HEK293 (cell line): ENCODE measurements around the gene VSTM2L.
A peak's percentile ranks its signal among the peaks of the same experiment; 100 is the strongest.

ENCODE experiments used
- CTCF ChIA-PET: fragments of 350-600 bp; formaldehyde crosslinking; extraction: SDS; loops from one replicate; lab custom pipeline; 2021; ENCODE audit warnings: antibody characterized with exemption; lab: Yijun Ruan, JAX
- POLR2A ChIA-PET: fragments of 300-600 bp; formaldehyde crosslinking; extraction: SDS; loops from one replicate; lab custom pipeline; 2020; ENCODE audit warnings: antibody characterized with exemption, inconsistent platforms; lab: Yijun Ruan, JAX
- H3K27ac ChIP-seq: fragments of 200-500 bp; sonication (Bioruptor generic); 2 replicates; pipeline ENCODE4 v1.5.1; 2014; ENCODE audit warnings: low read depth, low read length, control low read depth, inconsistent platforms; ENCODE audit errors: extremely low read depth
- H3K36me3 ChIP-seq, 2 experiments: fragments of 200-500 bp in 1 of 2; sonication (Bioruptor generic) in 1 of 2; 1 replicate in 1 of 2; 2 replicates in 1 of 2; pipeline ENCODE4 v1.5.1; 2014 to 2017; ENCODE audit warnings: inconsistent platforms in 2 of 2, low read length in 2 of 2; ENCODE audit not compliant: control insufficient read depth in 2 of 2, insufficient read depth in 1 of 2
- H3K4me1 ChIP-seq: fragments of 200-500 bp; sonication (Bioruptor generic); 2 replicates; pipeline ENCODE4 v1.5.1; 2014; ENCODE audit warnings: mild to moderate bottlenecking, low read length, inconsistent platforms; ENCODE audit not compliant: control insufficient read depth, insufficient read depth
- H3K4me3 ChIP-seq: 2 replicates; pipeline ENCODE4 v1.5.1; 2011; ENCODE audit warnings: low read depth, mild to moderate bottlenecking, control low read depth, low read length, moderate library complexity
- H3K9me3 ChIP-seq: fragments of 200-500 bp; sonication (Bioruptor generic); 2 replicates; pipeline ENCODE4 v1.5.1; 2014; ENCODE audit warnings: low read depth, low read length, inconsistent platforms; ENCODE audit not compliant: control insufficient read depth, insufficient read depth
- CTCF ChIP-seq: fragments of 450-650 bp; formaldehyde crosslinking; IDR thresholded peaks from 2 replicates; pipeline ENCODE4 v1.5.1; 2016; ENCODE audit warnings: missing biosample characterization, missing genetic modification characterization
- GLI4 ChIP-seq: fragments of 450-650 bp; formaldehyde crosslinking; IDR thresholded peaks from 2 replicates; pipeline ENCODE4 v1.5.1; 2016; ENCODE audit warnings: missing biosample characterization, missing genetic modification characterization
- GLIS1 ChIP-seq: fragments of 450-650 bp; formaldehyde crosslinking; IDR thresholded peaks from 2 replicates; pipeline ENCODE4 v1.5.1; 2016; ENCODE audit warnings: missing biosample characterization, missing genetic modification characterization
- HOXA7 ChIP-seq: sonication (generic); formaldehyde crosslinking; IDR thresholded peaks from 2 replicates; pipeline ENCODE4 v1.8.1; 2022; ENCODE audit warnings: missing genetic modification reagents, borderline replicate concordance
- KLF8 ChIP-seq: fragments of 450-650 bp; formaldehyde crosslinking; IDR thresholded peaks from 2 replicates; pipeline ENCODE4 v1.5.1; 2016; ENCODE audit warnings: missing biosample characterization, missing genetic modification characterization
- PBX3 ChIP-seq: sonication (generic); formaldehyde crosslinking; IDR thresholded peaks from 2 replicates; pipeline ENCODE4 v1.8.1; 2022; ENCODE audit warnings: mild to moderate bottlenecking, moderate library complexity, missing genetic modification reagents
- PRDM6 ChIP-seq: fragments of 450-650 bp; formaldehyde crosslinking; IDR thresholded peaks from 2 replicates; pipeline ENCODE4 v1.5.1; 2017; ENCODE audit warnings: missing biosample characterization, missing genetic modification characterization
- YY1 ChIP-seq: fragments of 450-650 bp; formaldehyde crosslinking; IDR thresholded peaks from 2 replicates; pipeline ENCODE4 v1.5.1; 2018; ENCODE audit warnings: missing biosample characterization, missing genetic modification characterization
- ZFP37 ChIP-seq: fragments of 450-650 bp; formaldehyde crosslinking; IDR thresholded peaks from 2 replicates; pipeline ENCODE4 v1.5.1; 2016; ENCODE audit warnings: missing biosample characterization, missing genetic modification characterization
- ZFP69B ChIP-seq: fragments of 450-650 bp; formaldehyde crosslinking; IDR thresholded peaks from 2 replicates; pipeline ENCODE4 v1.5.1; 2016; ENCODE audit warnings: missing biosample characterization, missing genetic modification characterization
- ZNF175 ChIP-seq: fragments of 450-650 bp; formaldehyde crosslinking; IDR thresholded peaks from 2 replicates; pipeline ENCODE4 v1.5.1; 2016; ENCODE audit warnings: missing biosample characterization, missing genetic modification characterization
- ZNF366 ChIP-seq: fragments of 450-650 bp; formaldehyde crosslinking; conservative IDR thresholded peaks from 2 replicates; pipeline ENCODE4 v1.5.1; 2016; ENCODE audit warnings: missing biosample characterization, missing genetic modification characterization
- ZNF513 ChIP-seq: fragments of 450-650 bp; IDR thresholded peaks from 2 replicates; pipeline ENCODE4 v1.5.1; 2018; ENCODE audit warnings: missing biosample characterization, missing genetic modification characterization
- ZNF529 ChIP-seq: fragments of 450-650 bp; formaldehyde crosslinking; IDR thresholded peaks from 2 replicates; pipeline ENCODE4 v1.5.1; 2017; ENCODE audit warnings: missing genetic modification characterization, missing biosample characterization; ENCODE audit not compliant: insufficient replicate concordance
- ZNF530 ChIP-seq: fragments of 450-650 bp; formaldehyde crosslinking; IDR thresholded peaks from 2 replicates; pipeline ENCODE4 v1.5.1; 2016; ENCODE audit warnings: low read depth, missing biosample characterization, missing genetic modification characterization
- ZNF549 ChIP-seq: fragments of 450-650 bp; IDR thresholded peaks from 2 replicates; pipeline ENCODE4 v1.5.1; 2018; ENCODE audit warnings: missing biosample characterization, missing genetic modification characterization, mild to moderate bottlenecking, inconsistent platforms, moderate library complexity
- ZNF555 ChIP-seq: fragments of 450-650 bp; formaldehyde crosslinking; conservative IDR thresholded peaks from 2 replicates; pipeline ENCODE4 v1.5.1; 2017; ENCODE audit warnings: missing biosample characterization, mild to moderate bottlenecking, missing genetic modification characterization, inconsistent platforms
- ZNF677 ChIP-seq: fragments of 450-650 bp; IDR thresholded peaks from 2 replicates; pipeline ENCODE4 v1.5.0; 2018; ENCODE audit warnings: missing biosample characterization, mild to moderate bottlenecking, missing genetic modification characterization, moderate library complexity
- ZNF777 ChIP-seq: fragments of 450-650 bp; formaldehyde crosslinking; IDR thresholded peaks from 2 replicates; pipeline ENCODE4 v1.5.1; 2017; ENCODE audit warnings: missing biosample characterization, missing genetic modification characterization, borderline replicate concordance
- ZNF843 ChIP-seq: fragments of 450-650 bp; formaldehyde crosslinking; IDR thresholded peaks from 2 replicates; pipeline ENCODE4 v1.5.1; 2016; ENCODE audit warnings: missing biosample characterization, missing genetic modification characterization

Gene VSTM2L

GRCh38 chr20:37893566-37894241 is 9.2 kb upstream of the VSTM2L start:
- ChIA-PET CTCF (interaction anchor here (0.5 to 0.7 kb wide), 2 partner anchors 218 to 578 kb away, joined by 3 to 7 read pairs; no protein-coding TSS in a partner anchor), POLR2A (no interaction called here)
- H3K27ac ChIP-seq, result no peak overlapping the region
- H3K4me1 ChIP-seq, result no peaks in the 10 kb centered on the region
- TF ChIP-seq ZNF366 (tag by site-specific recombination) (peak; percentile 88), ZNF549 (tag by site-specific recombination) (no peak)
- no peak overlapping the region for H3K4me3 ChIP-seq
- no peaks in the 10 kb centered on the region for H3K9me3 ChIP-seq
- H3K36me3 ChIP-seq, result no peaks in the 10 kb centered on the region

- Histone ChIP-seq H3K36me3 (no peaks in the 10 kb centered on the region), H3K9me3 (no peaks in the 10 kb centered on the region), H3K27ac (no peak overlapping the region), H3K4me1 (no peaks in the 10 kb centered on the region), H3K4me3 (no peak overlapping the region)
- POLR2A ChIA-PET, result no interaction called here
- CTCF ChIA-PET, result interaction anchor here (0.5 to 0.7 kb wide), 2 partner anchors 219 to 578 kb away, joined by 3 to 7 read pairs; no protein-coding TSS in a partner anchor
- TF ChIP-seq ZNF777 (no peak), ZNF555 (tag by site-specific recombination) (no peak)
Observed at GRCh38 chr20:37894454-37894853, 8.5 kb upstream of the VSTM2L start.

GRCh38 chr20:37895166-37895565 is 7.8 kb upstream of the VSTM2L start:
- no peaks in the 10 kb centered on the region for H3K9me3 ChIP-seq
- H3K4me3 ChIP-seq, result no peak overlapping the region
- no peak overlapping the region for H3K27ac ChIP-seq
- H3K36me3 ChIP-seq, result no peaks in the 10 kb centered on the region
- no peak for TF ChIP-seq KLF8 (tag by site-specific recombination)
- TF ChIP-seq YY1 (tag by site-specific recombination), result no peak
- TF ChIP-seq ZNF843 (tag by site-specific recombination), result no peak
- no peak for TF ChIP-seq ZNF366 (tag by site-specific recombination)
- TF ChIP-seq, all 188 proteins: peak for 0
- H3K4me1 ChIP-seq, result no peaks in the 10 kb centered on the region
- POLR2A ChIA-PET, result no interaction called here
- CTCF ChIA-PET, result no interaction called here

- Histone ChIP-seq H3K36me3 (no peaks in the 10 kb centered on the region), H3K4me3 (no peak overlapping the region), H3K27ac (no peak overlapping the region), H3K9me3 (no peaks in the 10 kb centered on the region), H3K4me1 (no peaks in the 10 kb centered on the region)
- CTCF ChIA-PET, result interaction anchor here (1.7 kb wide), 1 partner anchor 332 kb away, joined by 9 read pairs; no protein-coding TSS in a partner anchor
- POLR2A ChIA-PET, result no interaction called here
- TF ChIP-seq CTCF (tag by site-specific recombination) (peak; percentile 44; the same call in 1 of the 2 replicates), GLIS1 (tag by site-specific recombination) (peak; percentile 93), ZFP37 (tag by site-specific recombination) (no peak), ZNF530 (tag by site-specific recombination) (no peak), ZFP69B (tag by site-specific recombination) (no peak), PRDM6 (tag by site-specific recombination) (no peak), ZNF677 (tag by site-specific recombination) (no peak), PBX3 (CRISPR knock-in tag) (no peak), ZNF513 (tag by site-specific recombination) (no peak), GLI4 (no peak), HOXA7 (CRISPR knock-in tag) (no peak), ZNF175 (tag by site-specific recombination) (no peak), ZNF529 (tag by site-specific recombination) (no peak), ZNF366 (tag by site-specific recombination) (no peak)
Observed at GRCh38 chr20:37896932-37897548, 5.9 kb upstream of the VSTM2L start.
